Panc1 (cell line): ENCODE data around the gene ADIG.

Experiments
- CTCF ChIP-seq: fragments of 450-650 bp; IDR thresholded peaks from 2 replicates; pipeline ENCODE4 v1.5.1; 2017; ENCODE audit warnings: mild to moderate bottlenecking
- REST ChIP-seq, 2 experiments: IDR thresholded peaks; 2 replicates each; pipeline ENCODE4 v1.6.1; 2011 to 2012; ENCODE audit warnings: low read depth in 2 of 2, control low read depth in 1 of 2, low read length in 1 of 2, mild to moderate bottlenecking in 1 of 2, moderate library complexity in 1 of 2; ENCODE audit not compliant: insufficient read depth in 1 of 2
- SIN3A ChIP-seq: IDR thresholded peaks from 2 replicates; pipeline ENCODE4 v1.6.1; 2012; ENCODE audit warnings: low read depth, mild to moderate bottlenecking, low read length, moderate library complexity, borderline replicate concordance; ENCODE audit not compliant: insufficient read depth

GRCh38 chr20:38635721-38636288 is 54.8 kb downstream of the ADIG start:
- TF ChIP-seq CTCF (no peak), REST (IDR thresholded peaks at IDR 0.05; ENCODE audit: insufficient read depth in 1 of 2, low read depth in 2 of 2, low read length in 1 of 2) (no peak), SIN3A (no peak)
